GM12878 (cell line): ENCODE results near the gene FASN. TPM values are rescaled to one million over a fixed set of nuclear protein-coding genes. Genes with fewer than 3 reads are reported as not detected.

ENCODE experiments used
- ATAC-seq: fragments of 200-7000 bp; cut with Tn5 transposase; 3 replicates; pipeline ENCODE4 v1.9.1; 2020; ENCODE audit warnings: mild to moderate bottlenecking, moderate library complexity
- BruUV-seq: library from RNA; stranded (reverse); fragments of 400-500 nt; replicated peaks from 2 replicates; lab custom pipeline; 2021; lab: Mats Ljungman, UMichigan
- CTCF ChIA-PET: fragments of 300-600 bp; sonication (Branson Sonifier 250); formaldehyde crosslinking; extraction: SDS; loops from one replicate; lab custom pipeline; 2021; ENCODE audit warnings: inconsistent platforms; lab: Yijun Ruan, JAX
- POLR2A ChIA-PET: fragments of 350-600 bp; formaldehyde crosslinking; extraction: SDS; loops from one replicate; lab custom pipeline; 2021; ENCODE audit warnings: inconsistent platforms; lab: Charles Lee
- RAD21 ChIA-PET: fragments of 300-600 bp; sonication (Branson Sonifier 250); formaldehyde crosslinking; loops from one replicate; lab custom pipeline; 2023; ENCODE audit warnings: antibody characterized with exemption; ENCODE audit not compliant: unreplicated experiment; lab: Charles Lee
- SMC1A ChIA-PET: fragments of 300-600 bp; sonication (Branson Sonifier 250); formaldehyde crosslinking; loops from one replicate; lab custom pipeline; 2023; ENCODE audit not compliant: unreplicated experiment, uncharacterized antibody; lab: Charles Lee
- DNase-seq: peaks from one replicate; pipeline ENCODE4 v3.0.0-alpha.2; 2011; ENCODE audit warnings: low read depth, low spot score
- FAIRE-seq: peaks from 3 replicates; lab custom pipeline; 2011; peaks lifted over from hg19 to GRCh38; lab: Jason Lieb, UNC
- H2AFZ ChIP-seq: 2 replicates; pipeline ENCODE4 v1.6.0; 2011; ENCODE audit warnings: low read depth, low read length, control low read depth; ENCODE audit not compliant: control insufficient read depth
- H3K27ac ChIP-seq: 2 replicates; pipeline ENCODE4 v1.5.1; 2011; ENCODE audit warnings: control low read depth; ENCODE audit not compliant: control insufficient read depth, insufficient read depth
- H3K27me3 ChIP-seq, 2 experiments: replicated peaks in 1 of 2; 2 replicates each; pipeline versions ENCODE4 v1.6.0 to v1.6.1; 2011; ENCODE audit warnings: low read length in 1 of 2; ENCODE audit not compliant: control insufficient read depth in 2 of 2, insufficient read depth in 2 of 2
- H3K36me3 ChIP-seq, 2 experiments: 2 replicates each; pipeline ENCODE4 v1.5.1; 2011; ENCODE audit warnings: low read length in 1 of 2; ENCODE audit not compliant: control insufficient read depth in 2 of 2, insufficient read depth in 2 of 2
- H3K4me1 ChIP-seq: 2 replicates; pipeline ENCODE4 v1.6.1; 2011; ENCODE audit warnings: mild to moderate bottlenecking, low read length, moderate library complexity, mixed read lengths; ENCODE audit not compliant: control insufficient read depth, insufficient read depth
- H3K4me2 ChIP-seq: 2 replicates; pipeline ENCODE4 v1.6.0; 2011; ENCODE audit warnings: control low read depth; ENCODE audit not compliant: control insufficient read depth, insufficient read depth
- H3K4me3 ChIP-seq: fragments of 200-600 bp; sonication (generic); 2 replicates; pipeline ENCODE4 v1.5.1; 2016
- H3K79me2 ChIP-seq: 2 replicates; pipeline ENCODE4 v1.6.0; 2011; ENCODE audit warnings: low read length; ENCODE audit not compliant: control insufficient read depth, insufficient read depth
- H3K9ac ChIP-seq: 2 replicates; pipeline ENCODE4 v1.8.0; 2011; ENCODE audit warnings: low read length, control low read depth, mixed read lengths; ENCODE audit not compliant: control insufficient read depth, insufficient read depth
- H3K9me3 ChIP-seq: replicated peaks from 3 replicates; pipeline ENCODE4 v1.5.1; 2011; ENCODE audit warnings: mild to moderate bottlenecking, low read length; ENCODE audit not compliant: control insufficient read depth, insufficient read depth
- H4K20me1 ChIP-seq: 2 replicates; pipeline ENCODE4 v1.6.0; 2011; ENCODE audit not compliant: control insufficient read depth, insufficient read depth
- E4F1 ChIP-seq: fragments of 450-650 bp; IDR thresholded peaks from 2 replicates; pipeline ENCODE4 v1.6.1; 2018; ENCODE audit warnings: borderline replicate concordance, mild to moderate bottlenecking; ENCODE audit not compliant: partially characterized antibody
- EZH2 ChIP-seq: IDR thresholded peaks from 2 replicates; pipeline ENCODE4 v1.6.1; 2012; ENCODE audit warnings: low read depth, mild to moderate bottlenecking, control low read depth, inconsistent platforms, low read length, borderline replicate concordance; ENCODE audit not compliant: control insufficient read depth
- JUND ChIP-seq: IDR thresholded peaks from 2 replicates; pipeline ENCODE4 v1.6.1; 2012; ENCODE audit warnings: low read depth, mild to moderate bottlenecking, low read length, improper control_type of control experiment, moderate library complexity
- NFYA ChIP-seq: IDR thresholded peaks from 2 replicates; pipeline ENCODE4 v1.6.1; 2011; ENCODE audit warnings: low read depth, mild to moderate bottlenecking, low read length, improper control_type of control experiment, borderline replicate concordance
- NR2C2 ChIP-seq: IDR thresholded peaks from 2 replicates; pipeline ENCODE4 v1.6.1; 2011; ENCODE audit warnings: borderline replicate concordance, low read depth; ENCODE audit not compliant: control insufficient read depth, insufficient read length
- PML ChIP-seq: IDR thresholded peaks from 2 replicates; pipeline ENCODE4 v1.6.1; 2012; ENCODE audit warnings: low read length, inconsistent platforms
- POLR2A ChIP-seq: IDR thresholded peaks from 2 replicates; pipeline ENCODE4 v1.6.1; 2011; ENCODE audit warnings: low read depth, mild to moderate bottlenecking, low read length
- SREBF1 ChIP-seq: IDR thresholded peaks from 2 replicates; pipeline ENCODE4 v1.6.1; 2012; ENCODE audit warnings: mild to moderate bottlenecking, low read length
- WGBS: methylation state at CpG from one replicate; pipeline ENCODE4 v1.1.6; 2016; ENCODE audit warnings: low lambda C conversion rate; ENCODE audit not compliant: insufficient replicate concordance, insufficient coverage; ENCODE audit errors: missing lambda C conversion rate; 5-methylcytosine and 5-hydroxymethylcytosine counted together
- in situ Hi-C: fragments of 300-500 bp; cut with MboI; formaldehyde crosslinking; loops from 9 replicates; pipeline ENCODE4 v1.14.3; 2018; ENCODE audit warnings: mixed read lengths
- intact Hi-C: fragments of 100-400 bp; cut with micrococcal nuclease; formaldehyde crosslinking; loops from one replicate; pipeline ENCODE4 v1.14.2; 2022; ENCODE audit not compliant: unreplicated experiment
- polyA plus RNA-seq, 11 experiments: library from polyadenylated mRNA; depleted of rRNA in 4 of 11; unstranded in 6 of 11; stranded (reverse) in 5 of 11; fragments of >200 nt; fragmentation: Nextera tagmentation in 4 of 11; fragmentation: Illumina TruSeq in 1 of 11; extraction: Ambion mirVana in 4 of 11; extraction: Trizol in 1 of 11; gene quantifications; 1 replicate in 1 of 11; 2 replicates in 10 of 11; pipeline versions ENCODE4 v1.2.1 to v1.2.3, GENCODE V29; 2011 to 2016; ENCODE audit warnings: inconsistent platforms in 2 of 11, missing spikeins in 2 of 11, low read depth in 1 of 11
- total RNA-seq, 4 experiments: library from RNA; depleted of rRNA in 3 of 4; stranded (reverse); fragments of >200 nt in 3 of 4; fragmentation: Illumina TruSeq in 1 of 4; extraction: Trizol in 1 of 4; gene quantifications; 2 replicates each; pipeline versions ENCODE4 v1.2.1 to v1.2.3, GENCODE V29; 2013 to 2021
- TF ChIP-seq, protein P1 (sequence below): IDR thresholded peaks from 2 replicates; pipeline ENCODE4 v1.6.1; 2011; ENCODE audit warnings: borderline replicate concordance, low read depth, mild to moderate bottlenecking, moderate library complexity, low read length; ENCODE audit not compliant: insufficient read depth, poor library complexity, severe bottlenecking
- TF ChIP-seq, protein P2 (sequence below): fragments of 450-650 bp; IDR thresholded peaks from 2 replicates; pipeline ENCODE4 v1.6.1; 2018; ENCODE audit warnings: mild to moderate bottlenecking, low read depth, moderate library complexity; ENCODE audit not compliant: partially characterized antibody
- TF ChIP-seq, protein P3 (sequence below): fragments of 450-650 bp; IDR thresholded peaks from 2 replicates; pipeline ENCODE4 v1.6.1; 2017; ENCODE audit warnings: mild to moderate bottlenecking, moderate library complexity

Gene FASN
- total and polyA plus RNA-seq, 10 of the 15 experiments (the other 5 are each of a cell fraction or from before 2014, with no cell fraction given) = 0.19 to 333 (median 30.4) TPM

- H3K36me3 ChIP-seq = no peaks in the 10 kb centered on the region
- H3K79me2 ChIP-seq = no peaks in the 10 kb centered on the region
- DNase-seq = no peak
- no peaks in the 10 kb centered on the region for H3K4me1 ChIP-seq
- FAIRE-seq = no peak
- ChIA-PET CTCF (no interaction called here), SMC1A (no interaction called here), RAD21 (no interaction called here), POLR2A (no interaction called here)
- no peak overlapping the region for H3K27ac ChIP-seq
- ATAC-seq = no peak
- in situ Hi-C loops (no loop called here), intact Hi-C loops (no loop called here)
- 74% methylated on average over 14 of the region's 14 CpGs for WGBS
- H3K4me3 ChIP-seq = no peak overlapping the region
- no peaks in the 10 kb centered on the region for H3K27me3 ChIP-seq
- no peaks in the 10 kb centered on the region for H4K20me1 ChIP-seq
- no peaks in the 10 kb centered on the region for H3K9me3 ChIP-seq
- no TSS peak for BruUV-seq
- H3K9ac ChIP-seq = no peak overlapping the region
- H2AFZ ChIP-seq = no peak overlapping the region
- no peak overlapping the region for H3K4me2 ChIP-seq
- no peak for TF ChIP-seq E4F1
- no peak for TF ChIP-seq JUND
- TF ChIP-seq SREBF1 = no peak
- TF ChIP-seq POLR2A = no peak
- no peak for TF ChIP-seq NR2C2
- TF ChIP-seq, protein P1, sequence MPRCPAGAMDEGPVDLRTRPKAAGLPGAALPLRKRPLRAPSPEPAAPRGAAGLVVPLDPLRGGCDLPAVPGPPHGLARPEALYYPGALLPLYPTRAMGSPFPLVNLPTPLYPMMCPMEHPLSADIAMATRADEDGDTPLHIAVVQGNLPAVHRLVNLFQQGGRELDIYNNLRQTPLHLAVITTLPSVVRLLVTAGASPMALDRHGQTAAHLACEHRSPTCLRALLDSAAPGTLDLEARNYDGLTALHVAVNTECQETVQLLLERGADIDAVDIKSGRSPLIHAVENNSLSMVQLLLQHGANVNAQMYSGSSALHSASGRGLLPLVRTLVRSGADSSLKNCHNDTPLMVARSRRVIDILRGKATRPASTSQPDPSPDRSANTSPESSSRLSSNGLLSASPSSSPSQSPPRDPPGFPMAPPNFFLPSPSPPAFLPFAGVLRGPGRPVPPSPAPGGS = no peak
- TF ChIP-seq, protein P2, sequence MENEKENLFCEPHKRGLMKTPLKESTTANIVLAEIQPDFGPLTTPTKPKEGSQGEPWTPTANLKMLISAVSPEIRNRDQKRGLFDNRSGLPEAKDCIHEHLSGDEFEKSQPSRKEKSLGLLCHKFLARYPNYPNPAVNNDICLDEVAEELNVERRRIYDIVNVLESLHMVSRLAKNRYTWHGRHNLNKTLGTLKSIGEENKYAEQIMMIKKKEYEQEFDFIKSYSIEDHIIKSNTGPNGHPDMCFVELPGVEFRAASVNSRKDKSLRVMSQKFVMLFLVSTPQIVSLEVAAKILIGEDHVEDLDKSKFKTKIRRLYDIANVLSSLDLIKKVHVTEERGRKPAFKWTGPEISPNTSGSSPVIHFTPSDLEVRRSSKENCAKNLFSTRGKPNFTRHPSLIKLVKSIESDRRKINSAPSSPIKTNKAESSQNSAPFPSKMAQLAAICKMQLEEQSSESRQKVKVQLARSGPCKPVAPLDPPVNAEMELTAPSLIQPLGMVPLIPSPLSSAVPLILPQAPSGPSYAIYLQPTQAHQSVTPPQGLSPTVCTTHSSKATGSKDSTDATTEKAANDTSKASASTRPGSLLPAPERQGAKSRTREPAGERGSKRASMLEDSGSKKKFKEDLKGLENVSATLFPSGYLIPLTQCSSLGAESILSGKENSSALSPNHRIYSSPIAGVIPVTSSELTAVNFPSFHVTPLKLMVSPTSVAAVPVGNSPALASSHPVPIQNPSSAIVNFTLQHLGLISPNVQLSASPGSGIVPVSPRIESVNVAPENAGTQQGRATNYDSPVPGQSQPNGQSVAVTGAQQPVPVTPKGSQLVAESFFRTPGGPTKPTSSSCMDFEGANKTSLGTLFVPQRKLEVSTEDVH = no peak
- TF ChIP-seq, protein P3, sequence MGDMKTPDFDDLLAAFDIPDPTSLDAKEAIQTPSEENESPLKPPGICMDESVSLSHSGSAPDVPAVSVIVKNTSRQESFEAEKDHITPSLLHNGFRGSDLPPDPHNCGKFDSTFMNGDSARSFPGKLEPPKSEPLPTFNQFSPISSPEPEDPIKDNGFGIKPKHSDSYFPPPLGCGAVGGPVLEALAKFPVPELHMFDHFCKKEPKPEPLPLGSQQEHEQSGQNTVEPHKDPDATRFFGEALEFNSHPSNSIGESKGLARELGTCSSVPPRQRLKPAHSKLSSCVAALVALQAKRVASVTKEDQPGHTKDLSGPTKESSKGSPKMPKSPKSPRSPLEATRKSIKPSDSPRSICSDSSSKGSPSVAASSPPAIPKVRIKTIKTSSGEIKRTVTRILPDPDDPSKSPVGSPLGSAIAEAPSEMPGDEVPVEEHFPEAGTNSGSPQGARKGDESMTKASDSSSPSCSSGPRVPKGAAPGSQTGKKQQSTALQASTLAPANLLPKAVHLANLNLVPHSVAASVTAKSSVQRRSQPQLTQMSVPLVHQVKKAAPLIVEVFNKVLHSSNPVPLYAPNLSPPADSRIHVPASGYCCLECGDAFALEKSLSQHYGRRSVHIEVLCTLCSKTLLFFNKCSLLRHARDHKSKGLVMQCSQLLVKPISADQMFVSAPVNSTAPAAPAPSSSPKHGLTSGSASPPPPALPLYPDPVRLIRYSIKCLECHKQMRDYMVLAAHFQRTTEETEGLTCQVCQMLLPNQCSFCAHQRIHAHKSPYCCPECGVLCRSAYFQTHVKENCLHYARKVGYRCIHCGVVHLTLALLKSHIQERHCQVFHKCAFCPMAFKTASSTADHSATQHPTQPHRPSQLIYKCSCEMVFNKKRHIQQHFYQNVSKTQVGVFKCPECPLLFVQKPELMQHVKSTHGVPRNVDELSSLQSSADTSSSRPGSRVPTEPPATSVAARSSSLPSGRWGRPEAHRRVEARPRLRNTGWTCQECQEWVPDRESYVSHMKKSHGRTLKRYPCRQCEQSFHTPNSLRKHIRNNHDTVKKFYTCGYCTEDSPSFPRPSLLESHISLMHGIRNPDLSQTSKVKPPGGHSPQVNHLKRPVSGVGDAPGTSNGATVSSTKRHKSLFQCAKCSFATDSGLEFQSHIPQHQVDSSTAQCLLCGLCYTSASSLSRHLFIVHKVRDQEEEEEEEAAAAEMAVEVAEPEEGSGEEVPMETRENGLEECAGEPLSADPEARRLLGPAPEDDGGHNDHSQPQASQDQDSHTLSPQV = no peak
- no peak for TF ChIP-seq NFYA
- TF ChIP-seq PML = no peak
- no peak for TF ChIP-seq EZH2
These were observed 52.0 kb downstream of the FASN start for GRCh38 chr17:82045936-82046484.
